ENCODE results near the gene PRKG1. TPM values are rescaled to one million over a fixed set of nuclear protein-coding genes. Genes with fewer than 3 reads are reported as not detected.

Gene PRKG1
- total RNA-seq, 2 experiments from 2014 or later = not detected

DNA sequence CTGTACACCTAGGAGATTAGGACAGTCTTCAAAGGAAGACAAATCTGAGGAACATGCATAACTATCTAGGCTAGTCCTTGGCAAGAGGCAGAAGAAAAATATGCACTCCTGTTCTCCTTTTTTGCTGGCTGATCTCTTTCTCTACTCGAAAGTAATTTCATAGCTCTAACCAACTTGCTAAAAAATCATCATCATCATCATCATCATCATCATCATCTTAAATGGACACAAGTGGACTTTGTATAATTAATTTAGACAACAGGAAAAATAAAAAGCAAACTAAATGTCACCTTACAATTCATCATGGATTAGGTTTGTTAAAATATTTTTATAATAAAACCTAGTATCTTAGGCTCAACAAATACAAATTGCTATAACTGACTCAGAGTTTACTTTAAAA, 1192.6 kb downstream of the PRKG1 start:
- no peak overlapping the region for H3K27ac Mint-ChIP-seq
- H3K4me3 Mint-ChIP-seq = no peak overlapping the region
- ChIA-PET CTCF (no interaction called here), POLR2A (no interaction called here)
- H3K4me1 Mint-ChIP-seq (ENCODE audit: low read depth) = no peaks in the 10 kb centered on the region
- DNase-seq = no peak
- H3K9me3 Mint-ChIP-seq = peaks cover 4% of the 10 kb centered on the region
- H3K36me3 Mint-ChIP-seq = no peaks in the 10 kb centered on the region
- H3K27me3 Mint-ChIP-seq = no peaks in the 10 kb centered on the region
- intact Hi-C loops (cut with micrococcal nuclease) = no loop called here

DNA sequence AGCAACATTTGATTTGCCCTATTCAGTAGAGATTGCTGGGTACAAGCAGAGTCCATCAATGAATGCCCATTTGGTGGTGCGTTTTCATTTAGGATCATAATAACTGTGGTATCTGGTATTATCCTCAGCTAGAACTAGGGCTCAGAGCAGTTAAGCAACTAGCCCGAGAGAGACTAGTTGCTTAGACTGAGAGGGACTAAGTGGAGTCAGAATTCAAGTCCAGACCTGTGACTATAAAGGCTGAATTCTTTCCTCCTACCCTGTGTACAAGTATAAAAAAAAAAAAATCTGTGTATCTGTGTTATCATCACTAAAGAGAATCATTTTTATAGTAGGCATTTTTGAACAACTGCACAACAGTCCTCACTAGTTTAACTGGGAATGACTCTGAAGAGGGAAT, 1194.5 kb downstream of the PRKG1 start:
- POLR2A ChIA-PET = no interaction called here
- CTCF ChIA-PET = no interaction called here
- Mint-ChIP-seq H3K27ac (no peak overlapping the region), H3K36me3 (no peaks in the 10 kb centered on the region), H3K9me3 (peaks cover 4% of the 10 kb centered on the region), H3K4me3 (no peak overlapping the region), H3K27me3 (no peaks in the 10 kb centered on the region), H3K4me1 (ENCODE audit: low read depth) (no peaks in the 10 kb centered on the region)
- intact Hi-C loops (cut with micrococcal nuclease) = no loop called here
- no peak for DNase-seq

DNA sequence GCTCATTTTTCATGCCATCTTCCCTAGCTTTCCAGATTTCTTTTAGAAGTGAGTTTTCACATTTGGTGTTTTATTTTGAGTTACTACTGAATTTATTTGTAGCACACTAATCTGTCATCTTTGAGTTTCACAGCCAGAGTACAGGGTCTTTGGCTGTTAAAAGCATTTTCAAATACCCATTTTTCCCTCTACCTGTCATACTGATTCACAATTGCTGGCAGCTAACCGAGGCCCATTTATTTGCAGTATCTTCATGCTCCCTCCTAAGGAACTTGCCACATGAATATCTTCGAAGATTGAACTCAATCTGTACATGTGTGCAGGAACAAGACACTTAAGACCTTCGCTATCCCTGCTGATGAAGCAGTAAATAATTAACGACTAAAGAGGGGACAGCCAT, 1194.9 kb downstream of the PRKG1 start:
- CTCF ChIA-PET = no interaction called here
- DNase-seq = no peak
- no peak overlapping the region for H3K4me3 Mint-ChIP-seq
- H3K36me3 Mint-ChIP-seq = no peaks in the 10 kb centered on the region
- peaks cover 4% of the 10 kb centered on the region for H3K9me3 Mint-ChIP-seq
- intact Hi-C loops (cut with micrococcal nuclease) = no loop called here
- H3K27me3 Mint-ChIP-seq = no peaks in the 10 kb centered on the region
- no peak overlapping the region for H3K27ac Mint-ChIP-seq
- POLR2A ChIA-PET = no interaction called here
- H3K4me1 Mint-ChIP-seq (ENCODE audit: low read depth) = no peaks in the 10 kb centered on the region

DNA sequence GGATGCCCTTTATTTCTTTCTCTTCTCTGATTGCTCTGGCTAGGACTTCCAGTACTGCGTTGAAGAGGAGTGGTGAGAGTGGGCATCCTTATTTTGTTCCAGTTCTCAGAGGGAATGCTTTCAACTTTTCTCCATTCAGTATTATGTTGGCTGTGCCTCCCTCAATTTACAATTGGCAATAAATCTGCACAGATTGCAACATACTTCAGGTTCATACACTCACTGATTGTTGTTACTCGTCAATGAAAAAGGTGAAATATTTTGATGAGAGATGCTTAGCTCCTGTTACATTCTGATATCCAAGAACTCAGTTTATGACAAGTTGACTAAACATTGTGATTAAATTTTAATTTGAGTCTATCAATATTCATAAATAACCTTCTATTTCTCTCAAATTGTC, 1201.9 kb downstream of the PRKG1 start:
- Mint-ChIP-seq H3K27me3 (no peaks in the 10 kb centered on the region), H3K9me3 (peaks cover 19% of the 10 kb centered on the region), H3K27ac (no peak overlapping the region), H3K4me3 (no peak overlapping the region), H3K36me3 (no peaks in the 10 kb centered on the region), H3K4me1 (ENCODE audit: low read depth) (no peaks in the 10 kb centered on the region)
- intact Hi-C loops (cut with micrococcal nuclease) = no loop called here
- ChIA-PET CTCF (no interaction called here), POLR2A (no interaction called here)
- DNase-seq = no peak

DNA sequence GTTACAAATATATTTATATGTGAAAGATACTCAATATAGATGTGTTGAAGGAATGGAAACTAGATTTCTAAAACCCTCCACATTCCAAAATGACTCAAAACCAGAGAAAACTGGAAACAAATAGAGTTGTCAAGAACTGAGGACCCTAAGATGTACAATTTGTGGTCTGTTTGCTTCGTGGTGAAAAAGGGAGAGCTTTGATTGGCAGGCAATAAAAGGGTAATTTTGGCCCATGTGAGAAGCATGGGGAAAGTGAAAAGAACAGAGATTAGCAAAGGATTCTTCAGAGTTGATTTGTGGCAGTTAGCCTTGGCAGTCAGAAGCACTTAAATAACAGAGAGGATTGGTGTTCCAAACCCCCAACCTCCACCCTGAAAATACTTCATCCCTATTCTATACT, 1202.7 kb downstream of the PRKG1 start:
- intact Hi-C loops (cut with micrococcal nuclease) = no loop called here
- H3K36me3 Mint-ChIP-seq = no peaks in the 10 kb centered on the region
- H3K9me3 Mint-ChIP-seq = peaks cover 18% of the 10 kb centered on the region
- CTCF ChIA-PET = no interaction called here
- H3K27ac Mint-ChIP-seq = no peak overlapping the region
- POLR2A ChIA-PET = no interaction called here
- no peak for DNase-seq
- no peaks in the 10 kb centered on the region for H3K27me3 Mint-ChIP-seq
- H3K4me1 Mint-ChIP-seq (ENCODE audit: low read depth) = no peaks in the 10 kb centered on the region
- H3K4me3 Mint-ChIP-seq = no peak overlapping the region

DNA sequence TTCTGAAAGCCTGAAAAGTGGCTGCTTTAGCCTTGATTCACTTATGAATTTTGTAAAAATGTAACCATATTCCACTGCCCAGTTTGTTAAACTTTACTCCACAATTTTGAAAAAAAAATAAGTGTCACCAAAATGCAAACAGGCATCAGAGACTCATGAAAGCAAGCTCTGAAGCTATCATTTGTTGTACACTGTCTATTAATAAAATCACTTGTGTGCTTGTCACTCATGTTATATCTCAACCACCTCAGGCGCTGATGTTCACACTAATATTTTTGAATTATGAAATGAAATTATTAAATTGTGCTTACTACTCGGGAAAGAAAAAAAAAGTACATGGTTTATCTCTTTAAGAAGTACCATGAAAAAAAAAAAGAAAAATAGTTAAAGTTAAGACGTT, 1205.3 kb downstream of the PRKG1 start:
- Mint-ChIP-seq H3K27ac (no peak overlapping the region), H3K4me1 (ENCODE audit: low read depth) (no peaks in the 10 kb centered on the region), H3K27me3 (no peaks in the 10 kb centered on the region), H3K36me3 (no peaks in the 10 kb centered on the region), H3K4me3 (no peak overlapping the region), H3K9me3 (peaks cover 18% of the 10 kb centered on the region)
- no peak for DNase-seq
- intact Hi-C loops (cut with micrococcal nuclease) = no loop called here
- POLR2A ChIA-PET = no interaction called here
- CTCF ChIA-PET = no interaction called here

DNA sequence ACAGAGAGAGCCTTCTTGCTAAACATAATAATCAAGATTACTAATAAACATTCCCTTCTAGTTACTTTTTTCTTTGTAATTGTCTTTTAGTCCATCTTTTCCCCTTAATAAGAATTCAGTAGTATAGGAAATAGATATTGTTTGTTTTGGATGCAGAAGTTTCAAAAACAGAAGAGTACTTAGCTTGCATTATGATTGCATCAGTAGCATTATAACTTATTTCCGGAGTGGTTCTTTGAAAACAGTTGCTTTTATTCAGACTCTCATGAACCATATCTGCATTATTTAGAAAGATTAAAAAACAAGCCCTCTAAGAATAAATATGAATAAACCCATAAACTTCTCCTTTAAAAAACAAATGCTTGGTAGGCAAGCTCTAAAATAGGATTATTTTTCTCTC, 1205.8 kb downstream of the PRKG1 start:
- no peaks in the 10 kb centered on the region for H3K4me1 Mint-ChIP-seq (ENCODE audit: low read depth)
- ChIA-PET POLR2A (no interaction called here), CTCF (no interaction called here)
- no peak overlapping the region for H3K27ac Mint-ChIP-seq
- peaks cover 14% of the 10 kb centered on the region for H3K9me3 Mint-ChIP-seq
- no peak overlapping the region for H3K4me3 Mint-ChIP-seq
- intact Hi-C loops (cut with micrococcal nuclease) = no loop called here
- no peak for DNase-seq
- H3K27me3 Mint-ChIP-seq = no peaks in the 10 kb centered on the region
- H3K36me3 Mint-ChIP-seq = no peaks in the 10 kb centered on the region

DNA sequence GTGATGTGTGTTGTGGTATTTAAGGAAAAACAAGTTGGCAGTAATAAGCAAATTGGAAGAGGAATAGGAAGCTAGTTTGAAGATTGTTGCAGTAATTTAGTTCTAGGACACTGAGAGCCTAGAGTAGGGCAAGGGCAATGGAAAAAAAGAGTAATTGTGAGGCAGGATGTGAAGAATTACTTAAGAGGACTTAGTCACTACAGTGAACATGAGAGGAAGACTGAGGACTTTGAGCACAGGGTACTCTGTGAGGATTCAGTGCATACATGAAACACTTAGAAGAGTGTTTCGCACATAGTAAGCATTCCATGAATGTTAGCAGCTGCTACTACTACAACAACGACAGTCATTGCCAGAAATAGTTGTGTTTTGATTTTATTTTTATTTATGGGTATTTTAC, 1208.9 kb downstream of the PRKG1 start:
- intact Hi-C loops (cut with micrococcal nuclease) = no loop called here
- CTCF ChIA-PET = no interaction called here
- no peaks in the 10 kb centered on the region for H3K27me3 Mint-ChIP-seq

DNA sequence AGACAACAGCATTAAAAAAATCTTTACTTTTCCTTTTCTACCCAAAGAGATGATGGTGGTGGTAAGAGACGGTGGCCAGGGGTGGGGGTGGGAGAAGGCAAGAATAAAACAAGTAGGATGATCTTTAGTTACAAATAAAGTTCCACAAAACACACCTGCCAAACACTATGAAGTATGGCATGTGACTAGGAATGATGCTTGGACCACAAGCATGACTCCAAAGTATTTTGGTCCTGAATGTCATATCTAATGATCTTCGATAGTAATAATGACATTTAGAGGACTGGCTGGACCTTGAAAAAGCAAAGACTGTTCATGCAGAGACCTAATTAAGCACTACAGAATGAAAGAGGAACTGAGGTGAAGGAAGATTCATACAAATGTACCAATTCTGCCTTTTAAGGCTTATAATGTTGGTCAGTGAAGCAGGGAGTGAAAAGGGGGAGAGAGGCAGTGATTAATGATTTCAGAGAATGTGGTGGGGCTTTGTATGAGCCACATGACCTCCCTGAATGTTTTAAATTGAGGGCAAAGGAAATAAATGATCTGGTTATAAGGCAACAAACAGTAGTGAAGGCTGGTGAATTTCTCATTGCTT, 1210.2 kb downstream of the PRKG1 start:
- no peak overlapping the region for H3K27ac Mint-ChIP-seq
- no peaks in the 10 kb centered on the region for H3K9me3 Mint-ChIP-seq
- no peak for DNase-seq
- intact Hi-C loops (cut with micrococcal nuclease) = no loop called here
- ChIA-PET CTCF (no interaction called here), POLR2A (no interaction called here)
- no peaks in the 10 kb centered on the region for H3K4me1 Mint-ChIP-seq (ENCODE audit: low read depth)
- no peak overlapping the region for H3K4me3 Mint-ChIP-seq
- H3K36me3 Mint-ChIP-seq = no peaks in the 10 kb centered on the region
- no peaks in the 10 kb centered on the region for H3K27me3 Mint-ChIP-seq

More for the DNA sequence above, 1208.9 kb downstream of the PRKG1 start:
- H3K4me1 Mint-ChIP-seq (ENCODE audit: low read depth) = no peaks in the 10 kb centered on the region
- POLR2A ChIA-PET = no interaction called here
- H3K27ac Mint-ChIP-seq = no peak overlapping the region
- H3K9me3 Mint-ChIP-seq = peaks cover 2% of the 10 kb centered on the region
- DNase-seq = no peak
- no peaks in the 10 kb centered on the region for H3K36me3 Mint-ChIP-seq
- no peak overlapping the region for H3K4me3 Mint-ChIP-seq

DNA sequence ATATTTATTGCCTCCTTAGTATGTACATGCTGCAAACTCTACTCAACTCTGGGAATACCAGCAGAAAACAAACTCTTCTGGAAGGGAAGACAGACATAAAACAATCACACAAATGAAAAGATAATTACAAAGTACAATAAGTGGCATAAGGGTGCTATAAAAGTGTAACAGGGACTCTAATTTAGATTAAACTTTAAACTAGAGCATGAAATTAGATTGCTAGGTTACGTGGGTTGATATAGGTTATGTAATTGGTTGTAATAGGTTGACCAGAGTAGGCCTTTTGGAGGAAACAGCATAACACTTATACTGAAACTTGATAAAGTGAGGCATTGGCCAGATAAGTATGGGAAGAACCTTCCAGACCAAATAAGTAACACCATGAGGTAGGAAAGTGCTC, 1213.6 kb downstream of the PRKG1 start:
- Mint-ChIP-seq H3K9me3 (no peaks in the 10 kb centered on the region), H3K4me1 (ENCODE audit: low read depth) (no peaks in the 10 kb centered on the region), H3K27me3 (no peaks in the 10 kb centered on the region), H3K4me3 (no peak overlapping the region), H3K27ac (no peak overlapping the region), H3K36me3 (no peaks in the 10 kb centered on the region)
- intact Hi-C loops (cut with micrococcal nuclease) = no loop called here
- POLR2A ChIA-PET = no interaction called here
- DNase-seq = no peak
- CTCF ChIA-PET = no interaction called here

DNA sequence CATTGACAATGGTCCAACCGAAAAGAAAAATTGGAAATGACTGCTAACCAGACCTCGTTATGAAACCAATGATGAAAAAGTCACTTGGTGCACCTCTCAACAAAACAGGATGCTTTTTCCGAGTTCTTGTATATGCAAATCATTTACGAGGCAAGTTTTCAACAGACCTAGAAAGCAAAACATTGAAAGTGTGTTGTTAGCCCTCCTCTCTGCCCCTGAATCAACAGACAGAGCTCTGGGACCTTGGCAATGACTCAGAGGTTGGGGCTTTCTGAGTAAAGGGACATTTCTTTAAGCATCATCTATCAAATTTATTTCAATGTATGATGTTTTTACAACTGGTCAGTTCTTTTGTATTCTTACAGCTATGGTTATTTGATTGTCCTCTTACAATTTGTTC, 1223.5 kb downstream of the PRKG1 start:
- CTCF ChIA-PET = no interaction called here
- intact Hi-C loops (cut with micrococcal nuclease) = no loop called here
- no peaks in the 10 kb centered on the region for H3K36me3 Mint-ChIP-seq
- H3K27ac Mint-ChIP-seq = no peak overlapping the region
- H3K4me3 Mint-ChIP-seq = no peak overlapping the region
- no peaks in the 10 kb centered on the region for H3K27me3 Mint-ChIP-seq
- POLR2A ChIA-PET = no interaction called here
- peaks cover 2% of the 10 kb centered on the region for H3K9me3 Mint-ChIP-seq
- H3K4me1 Mint-ChIP-seq (ENCODE audit: low read depth) = no peaks in the 10 kb centered on the region
- no peak for DNase-seq

DNA sequence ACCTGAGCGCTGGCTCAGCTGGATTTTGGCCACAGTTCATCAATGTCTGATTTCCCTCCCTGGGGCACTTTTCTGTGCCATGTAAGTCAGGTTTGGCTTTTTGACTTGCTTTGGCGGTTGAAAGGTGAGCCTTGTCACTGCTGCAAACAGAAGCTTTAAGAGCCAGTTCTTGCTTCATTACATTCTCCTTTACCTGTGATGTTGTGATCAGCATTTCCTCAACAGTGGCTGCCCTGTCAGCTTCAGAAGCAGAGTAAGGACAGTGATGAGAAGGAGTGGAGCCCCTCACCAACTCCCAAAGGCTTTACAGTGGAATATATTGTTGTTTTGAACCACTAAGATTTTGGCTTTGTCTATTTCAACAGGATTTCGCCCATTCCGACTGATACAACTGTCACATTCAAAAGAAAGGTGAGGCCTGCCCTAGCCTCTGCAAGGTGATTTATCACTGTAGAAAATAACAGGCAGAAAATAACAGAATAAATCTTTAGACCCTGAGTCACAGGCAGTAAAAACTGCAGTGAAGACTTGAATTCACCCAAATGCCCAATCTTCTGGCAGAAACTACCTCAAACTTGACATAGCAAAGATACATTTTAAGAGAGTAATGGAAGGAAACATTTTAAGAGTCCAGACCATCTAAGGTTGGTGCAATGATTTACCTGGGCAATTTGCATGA, 1226.5 kb downstream of the PRKG1 start:
- no peak overlapping the region for H3K4me3 Mint-ChIP-seq
- POLR2A ChIA-PET = no interaction called here
- no peak for DNase-seq
- H3K36me3 Mint-ChIP-seq = no peaks in the 10 kb centered on the region
- intact Hi-C loops (cut with micrococcal nuclease) = no loop called here
- H3K9me3 Mint-ChIP-seq = peaks cover 2% of the 10 kb centered on the region
- no peaks in the 10 kb centered on the region for H3K27me3 Mint-ChIP-seq
- no peaks in the 10 kb centered on the region for H3K4me1 Mint-ChIP-seq (ENCODE audit: low read depth)
- no peak overlapping the region for H3K27ac Mint-ChIP-seq
- CTCF ChIA-PET = no interaction called here

DNA sequence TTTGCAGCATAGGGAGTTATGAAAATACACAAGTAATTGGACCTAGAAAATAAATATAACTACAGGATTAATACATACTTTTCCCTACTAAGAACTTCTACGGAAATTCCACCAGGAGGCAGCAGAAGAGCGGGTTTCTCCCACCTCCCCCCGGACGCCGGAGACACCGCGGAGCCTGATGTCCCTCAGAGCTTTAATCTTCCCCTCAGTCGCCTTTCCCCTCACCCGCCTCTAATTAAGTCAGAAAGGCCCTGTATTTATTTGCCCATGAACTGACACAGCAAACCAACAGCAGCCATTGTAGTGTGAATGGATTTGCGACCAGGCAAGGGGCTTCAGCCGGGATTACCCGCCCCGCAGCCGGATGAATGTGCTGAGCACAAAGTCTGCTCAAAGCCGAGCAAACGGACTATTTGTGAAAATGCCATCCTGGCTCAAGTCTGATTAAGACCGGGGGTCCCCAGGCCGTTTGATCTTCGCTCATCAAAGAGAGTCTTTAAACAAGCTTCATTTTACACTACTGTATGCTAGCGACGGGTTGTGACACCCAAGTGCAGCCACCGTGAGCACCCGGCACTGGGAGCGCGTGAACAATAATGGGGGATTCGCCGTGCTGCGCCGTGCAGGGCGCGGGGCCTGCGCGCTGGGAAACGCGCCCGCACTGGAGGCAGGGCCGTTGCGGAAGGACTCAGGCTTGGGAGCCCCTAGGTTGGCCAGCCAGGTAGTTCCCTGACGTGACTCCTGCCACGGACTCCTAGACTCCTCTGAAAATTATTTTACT, 1234.2 kb downstream of the PRKG1 start:
- no peaks in the 10 kb centered on the region for H3K9me3 Mint-ChIP-seq
- H3K27ac Mint-ChIP-seq = no peak overlapping the region
- POLR2A ChIA-PET = no interaction called here
- peaks cover 2% of the 10 kb centered on the region for H3K4me1 Mint-ChIP-seq (ENCODE audit: low read depth)
- H3K4me3 Mint-ChIP-seq = no peak overlapping the region
- DNase-seq = no peak
- H3K36me3 Mint-ChIP-seq = no peaks in the 10 kb centered on the region
- H3K27me3 Mint-ChIP-seq = peaks cover 32% of the 10 kb centered on the region
- intact Hi-C loops (cut with micrococcal nuclease) = no loop called here
- CTCF ChIA-PET = interaction anchor here (1.5 kb wide), 1 partner anchor 176 kb away, joined by 5 read pairs; no protein-coding TSS in a partner anchor
